ENCODE measurements around the gene ABL1.

Gene ABL1

DNA sequence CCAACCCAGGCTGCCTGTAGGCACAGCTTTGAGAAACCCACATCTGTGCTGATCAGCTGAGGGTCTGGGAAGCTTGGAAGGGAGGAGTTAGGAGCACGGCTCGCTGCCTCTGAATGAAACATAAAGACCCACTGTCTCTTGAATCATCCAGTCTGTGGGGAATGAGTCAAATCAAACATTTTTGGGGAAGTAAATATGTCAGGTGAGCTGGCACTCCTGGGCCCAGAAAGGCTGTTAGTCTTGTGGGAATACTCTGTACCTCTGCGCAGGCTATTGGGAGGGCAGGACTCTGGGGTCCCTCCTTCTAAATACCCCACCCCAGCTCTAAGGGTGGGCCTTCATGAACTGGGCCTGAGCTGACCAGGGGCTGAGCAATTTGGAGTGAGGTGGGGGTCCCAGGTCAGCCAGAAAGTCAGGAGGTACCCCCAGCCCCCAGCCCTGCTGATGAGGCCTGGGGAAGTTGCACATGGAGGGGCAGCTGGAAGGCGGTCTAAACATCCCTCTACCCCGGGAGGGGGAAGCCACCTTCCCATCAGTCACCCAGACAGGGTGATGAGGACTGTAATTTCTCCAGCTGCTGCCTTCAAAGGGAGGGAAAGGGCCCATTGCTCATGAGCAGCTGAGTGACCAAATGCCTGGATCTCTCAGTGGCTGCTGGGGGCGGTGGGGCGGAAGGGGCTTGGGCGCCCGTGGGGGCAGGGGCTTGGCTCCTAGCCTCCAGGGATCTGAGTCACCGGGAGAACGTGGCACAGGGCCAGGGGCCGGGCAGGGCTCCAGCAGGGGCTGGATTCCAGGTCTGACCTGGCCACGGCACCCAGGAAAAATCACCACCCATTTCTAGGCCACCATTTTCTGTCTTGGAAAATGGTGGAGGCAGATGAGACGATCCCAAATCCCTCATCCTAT is 93.2 kb downstream of the ABL1 start (continued):
- TF ChIP-seq ZNF677 (tag by site-specific recombination; IDR thresholded peaks at IDR 0.05) (no peak), ZNF645 (tag by site-specific recombination; IDR thresholded peaks at IDR 0.05) (no peak), ZNF335 (tag by site-specific recombination; conservative IDR thresholded peaks at IDR 0.05) (0 out of 2 replicates have a peak, but pooled peaks have one; percentile 23), PATZ1 (tag by site-specific recombination; IDR thresholded peaks at IDR 0.05) (peak; percentile 91), ZNF24 (tag by site-specific recombination; IDR thresholded peaks at IDR 0.05) (no peak), ZNF155 (tag by site-specific recombination; IDR thresholded peaks at IDR 0.05) (no peak), ZXDB (tag by site-specific recombination; IDR thresholded peaks at IDR 0.05) (no peak), ZNF292 (tag by site-specific recombination; IDR thresholded peaks at IDR 0.05; ENCODE audit: borderline replicate concordance, low read depth) (no peak), ZNF529 (tag by site-specific recombination; IDR thresholded peaks at IDR 0.05; ENCODE audit: insufficient replicate concordance) (no peak), ZFHX2 (tag by site-specific recombination; conservative IDR thresholded peaks at IDR 0.05) (peak; percentile 71), ZNF19 (tag by site-specific recombination; IDR thresholded peaks at IDR 0.05; ENCODE audit: low read depth) (no peak), MZF1 (tag by site-specific recombination; IDR thresholded peaks at IDR 0.05; ENCODE audit: borderline replicate concordance) (no peak), ZNF561 (tag by site-specific recombination; IDR thresholded peaks at IDR 0.05; ENCODE audit: borderline replicate concordance) (no peak), ZNF580 (tag by site-specific recombination; IDR thresholded peaks at IDR 0.05) (no peak), PRDM4 (tag by site-specific recombination; IDR thresholded peaks at IDR 0.05) (no peak), PRDM6 (tag by site-specific recombination; IDR thresholded peaks at IDR 0.05) (no peak), ZNF626 (tag by site-specific recombination; IDR thresholded peaks at IDR 0.05) (no peak), ZNF169 (tag by site-specific recombination; IDR thresholded peaks at IDR 0.05) (no peak), REPIN1 (tag by site-specific recombination; IDR thresholded peaks at IDR 0.05; ENCODE audit: low read depth) (no peak), GLIS1 (tag by site-specific recombination; IDR thresholded peaks at IDR 0.05) (peak; percentile 45; the same call in 1 of the 2 replicates), ZBTB17 (tag by site-specific recombination; IDR thresholded peaks at IDR 0.05) (no peak), ZNF404 (tag by site-specific recombination; IDR thresholded peaks at IDR 0.05) (no peak), ZNF510 (tag by site-specific recombination; IDR thresholded peaks at IDR 0.05; ENCODE audit: insufficient replicate concordance) (no peak)
- TF ChIP-seq, protein P1, sequence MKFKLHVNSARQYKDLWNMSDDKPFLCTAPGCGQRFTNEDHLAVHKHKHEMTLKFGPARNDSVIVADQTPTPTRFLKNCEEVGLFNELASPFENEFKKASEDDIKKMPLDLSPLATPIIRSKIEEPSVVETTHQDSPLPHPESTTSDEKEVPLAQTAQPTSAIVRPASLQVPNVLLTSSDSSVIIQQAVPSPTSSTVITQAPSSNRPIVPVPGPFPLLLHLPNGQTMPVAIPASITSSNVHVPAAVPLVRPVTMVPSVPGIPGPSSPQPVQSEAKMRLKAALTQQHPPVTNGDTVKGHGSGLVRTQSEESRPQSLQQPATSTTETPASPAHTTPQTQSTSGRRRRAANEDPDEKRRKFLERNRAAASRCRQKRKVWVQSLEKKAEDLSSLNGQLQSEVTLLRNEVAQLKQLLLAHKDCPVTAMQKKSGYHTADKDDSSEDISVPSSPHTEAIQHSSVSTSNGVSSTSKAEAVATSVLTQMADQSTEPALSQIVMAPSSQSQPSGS (tag by site-specific recombination; IDR thresholded peaks at IDR 0.05; ENCODE audit: low read depth), result no peak
- TF ChIP-seq, protein P2, sequence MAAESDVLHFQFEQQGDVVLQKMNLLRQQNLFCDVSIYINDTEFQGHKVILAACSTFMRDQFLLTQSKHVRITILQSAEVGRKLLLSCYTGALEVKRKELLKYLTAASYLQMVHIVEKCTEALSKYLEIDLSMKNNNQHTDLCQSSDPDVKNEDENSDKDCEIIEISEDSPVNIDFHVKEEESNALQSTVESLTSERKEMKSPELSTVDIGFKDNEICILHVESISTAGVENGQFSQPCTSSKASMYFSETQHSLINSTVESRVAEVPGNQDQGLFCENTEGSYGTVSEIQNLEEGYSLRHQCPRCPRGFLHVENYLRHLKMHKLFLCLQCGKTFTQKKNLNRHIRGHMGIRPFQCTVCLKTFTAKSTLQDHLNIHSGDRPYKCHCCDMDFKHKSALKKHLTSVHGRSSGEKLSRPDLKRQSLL (tag by site-specific recombination; IDR thresholded peaks at IDR 0.05), result no peak
- TF ChIP-seq, protein P3, sequence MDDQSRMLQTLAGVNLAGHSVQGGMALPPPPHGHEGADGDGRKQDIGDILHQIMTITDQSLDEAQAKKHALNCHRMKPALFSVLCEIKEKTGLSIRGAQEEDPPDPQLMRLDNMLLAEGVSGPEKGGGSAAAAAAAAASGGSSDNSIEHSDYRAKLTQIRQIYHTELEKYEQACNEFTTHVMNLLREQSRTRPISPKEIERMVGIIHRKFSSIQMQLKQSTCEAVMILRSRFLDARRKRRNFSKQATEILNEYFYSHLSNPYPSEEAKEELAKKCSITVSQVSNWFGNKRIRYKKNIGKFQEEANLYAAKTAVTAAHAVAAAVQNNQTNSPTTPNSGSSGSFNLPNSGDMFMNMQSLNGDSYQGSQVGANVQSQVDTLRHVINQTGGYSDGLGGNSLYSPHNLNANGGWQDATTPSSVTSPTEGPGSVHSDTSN (CRISPR knock-in tag; IDR thresholded peaks at IDR 0.05), result no peak

Measured in HEK293 (cell line).